K562 (cell line): Measurements from ENCODE around the gene CCDC158. TPM values are rescaled to one million over a fixed set of nuclear protein-coding genes. Genes with fewer than 3 reads are reported as not detected.

ENCODE experiments used
- ATAC-seq: fragments of 200-7000 bp; cut with Tn5 transposase; 3 replicates; pipeline ENCODE4 v1.9.1; 2020; ENCODE audit warnings: moderate library complexity
- BruUV-seq: library from RNA; stranded (reverse); fragments of 400-500 nt; replicated peaks from 2 replicates; lab custom pipeline; 2021; lab: Mats Ljungman, UMichigan
- CTCF ChIA-PET: fragments of 300-600 bp; formaldehyde crosslinking; extraction: SDS; loops from one replicate; lab custom pipeline; 2021; ENCODE audit warnings: low intra/inter-chr PET ratio; lab: Yijun Ruan, JAX
- POLR2A ChIA-PET: fragments of 300-600, 350-650 bp; sonication (Branson Sonifier 250); formaldehyde crosslinking; extraction: SDS; loops from one replicate; lab custom pipeline; 2021; ENCODE audit warnings: antibody characterized with exemption, inconsistent platforms; lab: Yijun Ruan, JAX
- DNase-seq, 4 experiments: peaks; one replicate each; pipeline versions ENCODE4 v3.0.0 to v3.0.0-alpha.2; 2011 to 2018; ENCODE audit warnings: low spot score in 3 of 4, mixed read lengths in 3 of 4; ENCODE audit errors: extremely low read depth in 1 of 4
- FAIRE-seq: peaks from 2 replicates; lab custom pipeline; 2011; peaks lifted over from hg19 to GRCh38; lab: Jason Lieb, UNC
- H2AFZ ChIP-seq: 2 replicates; pipeline ENCODE4 v1.6.0; 2011; ENCODE audit warnings: low read depth, low read length, control low read depth, inconsistent platforms
- H3K27ac ChIP-seq: fragments of 200-600 bp; 3 replicates; pipeline ENCODE4 v1.8.0; 2011; ENCODE audit warnings: low read depth, mild to moderate bottlenecking, control low read depth, inconsistent platforms, low read length, moderate library complexity, mixed read lengths; ENCODE audit errors: extremely low read depth
- H3K27me3 ChIP-seq, 2 experiments: fragments of 300-600 bp in 1 of 2; 2 replicates in 1 of 2; 3 replicates in 1 of 2; pipeline versions ENCODE4 v1.6.0 to v1.8.0; 2011; ENCODE audit warnings: inconsistent platforms in 2 of 2, low read length in 2 of 2, mild to moderate bottlenecking in 1 of 2, mixed read lengths in 1 of 2, moderate library complexity in 1 of 2; ENCODE audit not compliant: control insufficient read depth in 2 of 2, insufficient read depth in 2 of 2
- H3K36me3 ChIP-seq: fragments of 300-600 bp; 3 replicates; pipeline ENCODE4 v1.8.0; 2011; ENCODE audit warnings: mild to moderate bottlenecking, low read length, inconsistent platforms; ENCODE audit not compliant: control insufficient read depth, insufficient read depth
- H3K4me1 ChIP-seq, 2 experiments: fragments of 200-600 bp in 1 of 2; replicated peaks in 1 of 2; 2 replicates in 1 of 2; 3 replicates in 1 of 2; pipeline versions ENCODE4 v1.5.1 to v1.8.0; 2011; ENCODE audit warnings: inconsistent platforms in 2 of 2, low read length in 2 of 2, mild to moderate bottlenecking in 1 of 2, mixed read lengths in 1 of 2, moderate library complexity in 1 of 2; ENCODE audit not compliant: control insufficient read depth in 2 of 2, insufficient read depth in 2 of 2
- H3K4me2 ChIP-seq: 2 replicates; pipeline ENCODE4 v1.6.1; 2011; ENCODE audit warnings: low read length, control low read depth, inconsistent platforms, mixed read lengths; ENCODE audit not compliant: insufficient read depth
- H3K4me3 ChIP-seq: fragments of 200-600 bp; sonication (generic), shearing (Covaris generic); 2 replicates; pipeline ENCODE4 v1.5.1; 2016; ENCODE audit warnings: control low read depth, inconsistent platforms
- H3K79me2 ChIP-seq: fragments of 200-600 bp; 3 replicates; pipeline ENCODE4 v1.8.0; 2011; ENCODE audit warnings: low read length, inconsistent platforms; ENCODE audit not compliant: control insufficient read depth, insufficient read depth
- H3K9ac ChIP-seq, 2 experiments: 2 replicates each; pipeline versions ENCODE4 v1.6.0 to v1.6.1; 2011; ENCODE audit warnings: low read depth in 2 of 2, low read length in 2 of 2, control low read depth in 1 of 2, inconsistent platforms in 1 of 2, mild to moderate bottlenecking in 1 of 2, mixed read lengths in 1 of 2; ENCODE audit not compliant: insufficient read depth in 1 of 2
- H3K9me1 ChIP-seq: one replicate; pipeline ENCODE4 v1.6.0; 2011; ENCODE audit warnings: inconsistent platforms, mild to moderate bottlenecking, low read length, moderate library complexity; ENCODE audit not compliant: control insufficient read depth, insufficient read depth
- H3K9me3 ChIP-seq: replicated peaks from 2 replicates; pipeline ENCODE4 v1.5.1; 2011; ENCODE audit warnings: low read depth, low read length, inconsistent platforms; ENCODE audit not compliant: control insufficient read depth, insufficient read depth
- H4K20me1 ChIP-seq: replicated peaks from 2 replicates; pipeline ENCODE4 v1.6.1; 2011; ENCODE audit warnings: low read length, inconsistent platforms, mixed read lengths; ENCODE audit not compliant: control insufficient read depth, insufficient read depth
- SUPT5H ChIP-seq: fragments of 450-650 bp; IDR thresholded peaks from 2 replicates; pipeline ENCODE4 v1.6.1; 2016
- THAP7 ChIP-seq: fragments of 250-450 bp; sonication (Bioruptor Pico); IDR thresholded peaks from 2 replicates; pipeline ENCODE4 v1.5.0; 2021
- TRIM24 ChIP-seq, 2 experiments: fragments of 450-650 bp; IDR thresholded peaks; 2 replicates each; pipeline ENCODE4 v1.6.1; 2016
- TRIM28 ChIP-seq: fragments of 450-650 bp; IDR thresholded peaks from 2 replicates; pipeline ENCODE4 v1.6.1; 2017
- ZKSCAN8 ChIP-seq: fragments of 200-800 bp; sonication (Bioruptor generic); IDR thresholded peaks from 2 replicates; pipeline ENCODE4 v1.6.1; 2016; ENCODE audit warnings: missing genetic modification characterization, missing compliant biosample characterization
- ZNF280B ChIP-seq: fragments of 250-450 bp; sonication (Bioruptor Pico); IDR thresholded peaks from 2 replicates; pipeline ENCODE4 v1.5.1; 2021; ENCODE audit warnings: mild to moderate bottlenecking
- ZNF668 ChIP-seq: fragments of 250-450 bp; sonication (Bioruptor Pico); IDR thresholded peaks from 2 replicates; pipeline ENCODE4 v1.8.0; 2022; ENCODE audit warnings: mild to moderate bottlenecking, inconsistent platforms
- WGBS: fragments of 100-300 bp; shearing (Covaris generic); methylation state at CpG from one replicate; pipeline ENCODE4 v1.1.6; 2016; ENCODE audit warnings: low coverage, mixed read lengths; ENCODE audit not compliant: insufficient coverage; ENCODE audit errors: missing lambda C conversion rate; 5-methylcytosine and 5-hydroxymethylcytosine counted together
- in situ Hi-C: fragments of 300-500 bp; cut with MboI; formaldehyde crosslinking; loops from 4 replicates; pipeline ENCODE4 v1.15.0; 2018; ENCODE audit warnings: inconsistent platforms, mixed read lengths
- intact Hi-C: fragments of 100-400 bp; cut with micrococcal nuclease; formaldehyde crosslinking; loops from 2 replicates; pipeline ENCODE4 v1.14.2; 2022
- polyA plus RNA-seq, 8 experiments: library from polyadenylated mRNA; depleted of rRNA in 4 of 8; stranded (reverse) in 5 of 8; unstranded in 3 of 8; fragments of >200 nt; fragmentation: Nextera tagmentation in 2 of 8; fragmentation: Illumina TruSeq in 1 of 8; extraction: Ambion mirVana in 2 of 8; extraction: Trizol in 1 of 8; gene quantifications; 2 replicates each; pipeline versions ENCODE4 v1.2.1 to v1.2.3, GENCODE V29; 2011 to 2014; ENCODE audit warnings: inconsistent platforms in 1 of 8, missing spikeins in 1 of 8
- total RNA-seq, 7 experiments: library from RNA; depleted of rRNA in 6 of 7; stranded (reverse); fragments of >200 nt in 6 of 7; fragmentation: Illumina TruSeq in 2 of 7; extraction: Trizol in 2 of 7; gene quantifications; 2 replicates each; pipeline versions ENCODE4 v1.2.1 to v1.2.3, GENCODE V29; 2011 to 2021; ENCODE audit warnings: low replicate concordance in 1 of 7

Gene CCDC158
- total and polyA plus RNA-seq, 9 of the 15 experiments (the other 6 are each of a cell fraction or from before 2014, with no cell fraction given): not detected

GRCh38 chr4:76316131-76316530, 104.8 kb downstream of the CCDC158 start:
- Histone ChIP-seq H4K20me1 (no peaks in the 10 kb centered on the region), H3K36me3 (no peaks in the 10 kb centered on the region), H3K4me1 (no peaks in the 10 kb centered on the region), H3K9ac (no peak overlapping the region), H2AFZ (no peak overlapping the region)
- CTCF ChIA-PET: no interaction called here
- no TSS peak for BruUV-seq
- 0% methylated on average over 1 of the region's 1 CpG for WGBS
- DNase-seq: no peak
- intact Hi-C loops: no loop called here
- ATAC-seq: no peak
- TF ChIP-seq TRIM28 (peak; percentile 43; the same call in 1 of the 2 replicates), SUPT5H (no peak), ZNF668 (CRISPR knock-in tag) (no peak), ZKSCAN8 (CRISPR knock-in tag) (no peak), ZNF280B (0 out of 2 replicates have a peak, but pooled peaks have one; percentile 20), TRIM24 (IDR thresholded peaks at IDR 0.05) (0 out of 4 replicates have a peak, but pooled peaks of 1 of the 2 experiments have one; percentile 18), THAP7 (CRISPR knock-in tag) (no peak)
- TF ChIP-seq, all 486 proteins: peak for 3
- FAIRE-seq: no peak
- H3K4me3 ChIP-seq: no peak overlapping the region
- H3K27ac ChIP-seq: no peak overlapping the region
- no peaks in the 10 kb centered on the region for H3K9me1 ChIP-seq
- no peaks in the 10 kb centered on the region; the same call in 1 of the 2 replicates for H3K9me3 ChIP-seq
- no peaks in the 10 kb centered on the region for H3K79me2 ChIP-seq
- in situ Hi-C loops: no loop called here
- H3K27me3 ChIP-seq: no peaks in the 10 kb centered on the region
- POLR2A ChIA-PET: no interaction called here
- no peak overlapping the region for H3K4me2 ChIP-seq
